ENCODE data around the gene KIAA1328.

The KIAA1328 gene

GRCh38 chr18:37230768-37231167 lies 401.8 kb downstream of the KIAA1328 start:
- DNase-seq: no peak

GRCh38 chr18:37231251-37231650 lies 402.3 kb downstream of the KIAA1328 start:
- DNase-seq: no peak

- no peak for DNase-seq
Observed at GRCh38 chr18:37235583-37235982, 406.7 kb downstream of the KIAA1328 start.

GRCh38 chr18:37238282-37239108 lies 409.6 kb downstream of the KIAA1328 start:
- DNase-seq: no peak

GRCh38 chr18:37242091-37242490 lies 413.2 kb downstream of the KIAA1328 start:
- no peak for DNase-seq

- DNase-seq: no peak
Observed at GRCh38 chr18:37242826-37243560, 414.1 kb downstream of the KIAA1328 start.

GRCh38 chr18:37243741-37244140 lies 414.8 kb downstream of the KIAA1328 start:
- no peak for DNase-seq

- no peak for DNase-seq
Observed at GRCh38 chr18:37244618-37245017, 415.7 kb downstream of the KIAA1328 start.

- no peak for DNase-seq
Observed at GRCh38 chr18:37246779-37247340, 417.9 kb downstream of the KIAA1328 start.

- DNase-seq: no peak
Observed at GRCh38 chr18:37247497-37248161, 418.7 kb downstream of the KIAA1328 start.

- no peak for DNase-seq
Observed at GRCh38 chr18:37248281-37248680, 419.4 kb downstream of the KIAA1328 start.

GRCh38 chr18:37249171-37249886 lies 420.4 kb downstream of the KIAA1328 start:
- DNase-seq: no peak

- DNase-seq: no peak
Observed at GRCh38 chr18:37249895-37250618, 421.1 kb downstream of the KIAA1328 start.

GRCh38 chr18:37251679-37252078 lies 422.8 kb downstream of the KIAA1328 start:
- DNase-seq: no peak

GRCh38 chr18:37252342-37252741 lies 423.4 kb downstream of the KIAA1328 start:
- DNase-seq: no peak

- DNase-seq: no peak
Observed at GRCh38 chr18:37252854-37253393, 424.0 kb downstream of the KIAA1328 start.

GRCh38 chr18:37253394-37254235 lies 424.7 kb downstream of the KIAA1328 start:
- no peak for DNase-seq

- no peak for DNase-seq
Observed at GRCh38 chr18:37254236-37254754, 425.4 kb downstream of the KIAA1328 start.

- no peak for DNase-seq
Observed at GRCh38 chr18:37254973-37255372, 426.0 kb downstream of the KIAA1328 start.

GRCh38 chr18:37258131-37258530 lies 429.2 kb downstream of the KIAA1328 start:
- no peak for DNase-seq
